C4-2B (cell line): ENCODE results near the gene TPRA1.

Source experiments
- ZFX ChIP-seq: fragments of 450-650 bp; IDR thresholded peaks from 2 replicates; pipeline ENCODE4 v1.6.1; 2017
- TF ChIP-seq, protein P1 (sequence below): fragments of 450-650 bp; conservative IDR thresholded peaks from 2 replicates; pipeline ENCODE4 v1.5.1; 2017; ENCODE audit warnings: mild to moderate bottlenecking

DNA sequence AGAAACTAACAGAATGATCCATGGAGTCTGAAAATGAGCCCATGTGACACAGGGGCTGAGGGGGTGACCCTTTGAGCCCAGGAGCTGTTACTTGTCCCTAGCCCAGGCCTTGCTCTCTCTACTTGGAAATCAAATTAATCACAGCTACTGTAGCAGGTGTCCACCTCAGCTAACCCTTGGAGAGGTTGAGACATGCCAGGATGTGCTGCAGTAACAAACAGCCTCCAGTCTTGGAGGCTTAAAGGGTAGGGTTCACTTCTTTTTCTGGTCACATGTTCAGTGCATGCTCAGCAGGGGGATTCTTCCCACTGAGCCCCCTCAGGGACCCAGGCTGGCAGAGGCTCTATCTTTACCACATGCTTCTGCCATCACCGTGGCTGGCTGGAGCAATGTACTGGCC is 21.4 kb downstream of the TPRA1 start:
- TF ChIP-seq, protein P1, sequence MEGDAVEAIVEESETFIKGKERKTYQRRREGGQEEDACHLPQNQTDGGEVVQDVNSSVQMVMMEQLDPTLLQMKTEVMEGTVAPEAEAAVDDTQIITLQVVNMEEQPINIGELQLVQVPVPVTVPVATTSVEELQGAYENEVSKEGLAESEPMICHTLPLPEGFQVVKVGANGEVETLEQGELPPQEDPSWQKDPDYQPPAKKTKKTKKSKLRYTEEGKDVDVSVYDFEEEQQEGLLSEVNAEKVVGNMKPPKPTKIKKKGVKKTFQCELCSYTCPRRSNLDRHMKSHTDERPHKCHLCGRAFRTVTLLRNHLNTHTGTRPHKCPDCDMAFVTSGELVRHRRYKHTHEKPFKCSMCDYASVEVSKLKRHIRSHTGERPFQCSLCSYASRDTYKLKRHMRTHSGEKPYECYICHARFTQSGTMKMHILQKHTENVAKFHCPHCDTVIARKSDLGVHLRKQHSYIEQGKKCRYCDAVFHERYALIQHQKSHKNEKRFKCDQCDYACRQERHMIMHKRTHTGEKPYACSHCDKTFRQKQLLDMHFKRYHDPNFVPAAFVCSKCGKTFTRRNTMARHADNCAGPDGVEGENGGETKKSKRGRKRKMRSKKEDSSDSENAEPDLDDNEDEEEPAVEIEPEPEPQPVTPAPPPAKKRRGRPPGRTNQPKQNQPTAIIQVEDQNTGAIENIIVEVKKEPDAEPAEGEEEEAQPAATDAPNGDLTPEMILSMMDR: no peak
- no peak for TF ChIP-seq ZFX
